Osteocyte (in vitro differentiated cells): Measurements from ENCODE around the gene ATP6V0D1. TPM values are rescaled to one million over a fixed set of nuclear protein-coding genes. Genes with fewer than 3 reads are reported as not detected.
A peak's percentile ranks its signal among the peaks of the same experiment; 100 is the strongest.

Experiments used
- DNase-seq: peaks from one replicate; pipeline ENCODE4 v3.0.0; 2021; ENCODE audit warnings: mixed read lengths; ENCODE audit not compliant: unreplicated experiment; ENCODE audit errors: extremely low spot score
- H3K27ac Mint-ChIP-seq: one replicate; pipeline ENCODE4 v1.8.0; 2021; ENCODE audit warnings: mild to moderate bottlenecking, mixed read lengths; ENCODE audit not compliant: unreplicated experiment
- H3K27me3 Mint-ChIP-seq: one replicate; pipeline ENCODE4 v1.8.0; 2021; ENCODE audit warnings: mixed read lengths; ENCODE audit not compliant: unreplicated experiment
- H3K36me3 Mint-ChIP-seq: one replicate; pipeline ENCODE4 v1.8.0; 2021; ENCODE audit warnings: mixed read lengths; ENCODE audit not compliant: unreplicated experiment
- H3K4me1 Mint-ChIP-seq: one replicate; pipeline ENCODE4 v1.8.0; 2021; ENCODE audit warnings: mixed read lengths; ENCODE audit not compliant: unreplicated experiment
- H3K4me3 Mint-ChIP-seq: one replicate; pipeline ENCODE4 v1.8.0; 2021; ENCODE audit warnings: mild to moderate bottlenecking, moderate library complexity, mixed read lengths; ENCODE audit not compliant: unreplicated experiment
- H3K9me3 Mint-ChIP-seq: one replicate; pipeline ENCODE4 v1.8.0; 2021; ENCODE audit warnings: mixed read lengths; ENCODE audit not compliant: unreplicated experiment
- total RNA-seq: library from RNA; stranded (reverse); gene quantifications from 2 replicates; pipeline ENCODE4 v1.2.1, GENCODE V29; 2021
- TF ChIP-seq, protein P1 (sequence below): fragments of 200-600 bp; sonication (generic); IDR thresholded peaks from 2 replicates; pipeline ENCODE4 v1.5.0; 2021; ENCODE audit warnings: antibody characterized with exemption, mild to moderate bottlenecking, moderate library complexity

ATP6V0D1 gene
- total RNA-seq, 1 donor from 2014 or later = 116 TPM

DNA sequence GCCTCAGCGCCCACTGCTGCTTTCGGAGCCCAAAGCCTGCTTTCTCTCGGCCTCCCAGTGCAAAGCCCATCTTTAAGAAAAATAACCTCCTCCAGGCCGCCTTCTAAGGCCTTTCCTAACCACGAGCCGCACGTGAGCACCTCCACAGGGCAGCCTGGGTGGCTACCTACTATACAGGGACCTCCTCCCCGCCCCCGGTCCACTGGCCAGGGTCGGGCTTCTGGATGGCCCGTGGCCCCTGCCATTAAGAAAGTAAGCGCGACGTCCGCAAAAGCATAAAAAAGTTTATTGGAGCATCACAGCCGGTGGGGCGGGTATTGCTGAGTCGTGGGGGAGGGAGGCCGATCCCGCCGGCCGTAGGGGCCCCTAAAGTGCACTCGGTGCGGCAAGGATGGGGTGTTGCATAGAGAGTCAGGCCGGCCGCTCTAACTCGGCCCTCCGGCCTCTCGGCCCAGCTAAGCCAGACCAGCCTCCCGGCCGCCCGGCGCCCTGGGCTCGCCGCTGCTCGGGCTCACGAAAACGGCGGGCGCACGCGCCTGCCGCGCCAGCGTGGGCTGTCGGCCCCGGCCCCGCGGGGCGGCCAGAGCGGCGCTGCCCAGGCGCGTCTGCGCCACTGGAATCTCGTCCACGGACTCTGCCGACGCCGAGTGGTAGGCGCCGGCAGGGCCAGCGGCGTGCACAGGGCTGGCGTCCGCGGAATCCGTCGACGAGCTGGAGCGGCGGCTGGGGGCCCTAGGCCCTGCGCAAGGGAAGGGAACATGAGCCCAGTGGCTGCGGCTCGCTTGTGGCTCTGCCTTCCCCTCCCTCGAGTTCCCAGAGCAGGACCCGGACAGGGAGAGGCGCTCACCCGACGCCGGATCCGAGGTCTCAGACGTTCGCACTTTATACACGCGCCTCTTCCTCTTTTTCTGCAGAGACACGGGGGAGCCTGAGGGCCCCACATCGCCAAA lies 86.5 kb downstream of the ATP6V0D1 start:
- Mint-ChIP-seq H3K9me3 (no peaks in the 10 kb centered on the region), H3K27me3 (no peaks in the 10 kb centered on the region), H3K36me3 (no peaks in the 10 kb centered on the region), H3K4me1 (peaks cover 30% of the 10 kb centered on the region), H3K27ac (peak overlapping the region; percentile 62), H3K4me3 (no peak overlapping the region)
- DNase-seq = no peak
- TF ChIP-seq, protein P1, sequence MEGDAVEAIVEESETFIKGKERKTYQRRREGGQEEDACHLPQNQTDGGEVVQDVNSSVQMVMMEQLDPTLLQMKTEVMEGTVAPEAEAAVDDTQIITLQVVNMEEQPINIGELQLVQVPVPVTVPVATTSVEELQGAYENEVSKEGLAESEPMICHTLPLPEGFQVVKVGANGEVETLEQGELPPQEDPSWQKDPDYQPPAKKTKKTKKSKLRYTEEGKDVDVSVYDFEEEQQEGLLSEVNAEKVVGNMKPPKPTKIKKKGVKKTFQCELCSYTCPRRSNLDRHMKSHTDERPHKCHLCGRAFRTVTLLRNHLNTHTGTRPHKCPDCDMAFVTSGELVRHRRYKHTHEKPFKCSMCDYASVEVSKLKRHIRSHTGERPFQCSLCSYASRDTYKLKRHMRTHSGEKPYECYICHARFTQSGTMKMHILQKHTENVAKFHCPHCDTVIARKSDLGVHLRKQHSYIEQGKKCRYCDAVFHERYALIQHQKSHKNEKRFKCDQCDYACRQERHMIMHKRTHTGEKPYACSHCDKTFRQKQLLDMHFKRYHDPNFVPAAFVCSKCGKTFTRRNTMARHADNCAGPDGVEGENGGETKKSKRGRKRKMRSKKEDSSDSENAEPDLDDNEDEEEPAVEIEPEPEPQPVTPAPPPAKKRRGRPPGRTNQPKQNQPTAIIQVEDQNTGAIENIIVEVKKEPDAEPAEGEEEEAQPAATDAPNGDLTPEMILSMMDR = no peak

DNA sequence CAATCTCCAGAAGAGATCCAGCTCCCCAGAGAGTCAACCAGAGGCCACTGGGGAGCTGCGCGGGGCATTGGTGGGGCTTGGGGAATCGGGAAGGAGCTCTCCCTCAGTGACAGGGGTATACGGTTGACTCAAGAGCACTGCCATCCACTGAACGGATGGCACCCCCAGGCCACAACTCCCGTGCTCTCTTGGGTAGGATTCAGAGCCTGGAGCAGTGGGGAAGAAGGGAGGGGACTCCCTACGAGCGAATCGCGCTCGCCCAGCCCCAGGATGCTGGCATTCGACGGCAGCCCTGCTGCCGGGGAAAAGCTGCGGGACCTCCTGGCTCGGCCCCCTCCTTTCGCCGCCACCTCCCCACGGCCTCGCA lies 87.2 kb downstream of the ATP6V0D1 start:
- Mint-ChIP-seq H3K9me3 (no peaks in the 10 kb centered on the region), H3K27me3 (no peaks in the 10 kb centered on the region), H3K4me3 (peak overlapping the region; percentile 48), H3K27ac (peak overlapping the region; percentile 62), H3K36me3 (no peaks in the 10 kb centered on the region), H3K4me1 (peaks cover 30% of the 10 kb centered on the region)
- TF ChIP-seq, protein P1 = no peak
- DNase-seq = no peak

DNA sequence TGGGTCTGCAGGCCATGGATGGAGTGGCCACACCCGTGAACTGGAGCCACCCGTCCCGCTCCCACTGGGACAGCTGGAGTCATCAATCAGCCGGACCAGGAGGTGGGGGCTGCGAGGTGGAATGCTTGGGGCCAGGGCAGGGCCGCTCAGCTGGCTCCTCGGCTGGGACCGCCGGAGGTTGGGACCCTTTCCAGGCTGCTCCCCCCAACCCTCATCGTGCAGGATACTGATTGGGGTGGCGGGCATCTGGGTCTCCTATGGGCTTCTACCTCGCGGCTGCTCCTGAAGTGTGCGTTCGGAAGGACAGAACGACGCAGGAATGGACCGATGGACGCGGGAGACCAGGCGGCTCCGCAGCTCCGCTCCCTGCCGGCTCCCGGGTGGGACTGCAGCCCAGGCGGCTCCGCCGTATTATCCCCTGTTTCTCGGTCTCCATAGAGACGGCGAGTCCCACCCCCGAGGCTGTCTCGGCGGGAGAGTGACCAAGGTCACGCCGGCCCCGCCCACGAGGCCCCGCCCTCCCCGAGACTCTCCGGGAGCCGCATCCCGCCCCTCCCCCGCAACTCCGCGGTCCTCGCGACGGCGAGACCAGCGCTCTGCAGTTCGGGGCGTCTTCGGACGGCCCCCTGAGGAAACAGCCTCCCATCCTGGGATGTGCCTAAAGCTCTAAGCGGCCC lies 87.7 kb downstream of the ATP6V0D1 start, which contains the start of gene TPPP3:
Gene TPPP3 (minus strand): TSS at position 388 of the 677 bp plus-strand sequence. CDS start 2,387 bp downstream, outside the sequence.
- H3K27me3 Mint-ChIP-seq = peaks cover 2% of the 10 kb centered on the region
- H3K36me3 Mint-ChIP-seq = no peaks in the 10 kb centered on the region
- H3K9me3 Mint-ChIP-seq = no peaks in the 10 kb centered on the region
- TF ChIP-seq, protein P1 = peak; percentile 72
- peak within 1 kb of the TSS; percentile 62 for H3K27ac Mint-ChIP-seq
- peaks cover 30% of the 10 kb centered on the region for H3K4me1 Mint-ChIP-seq
- DNase-seq = peak; percentile 96
- peak within 1 kb of the TSS; percentile 50 for H3K4me3 Mint-ChIP-seq

DNA sequence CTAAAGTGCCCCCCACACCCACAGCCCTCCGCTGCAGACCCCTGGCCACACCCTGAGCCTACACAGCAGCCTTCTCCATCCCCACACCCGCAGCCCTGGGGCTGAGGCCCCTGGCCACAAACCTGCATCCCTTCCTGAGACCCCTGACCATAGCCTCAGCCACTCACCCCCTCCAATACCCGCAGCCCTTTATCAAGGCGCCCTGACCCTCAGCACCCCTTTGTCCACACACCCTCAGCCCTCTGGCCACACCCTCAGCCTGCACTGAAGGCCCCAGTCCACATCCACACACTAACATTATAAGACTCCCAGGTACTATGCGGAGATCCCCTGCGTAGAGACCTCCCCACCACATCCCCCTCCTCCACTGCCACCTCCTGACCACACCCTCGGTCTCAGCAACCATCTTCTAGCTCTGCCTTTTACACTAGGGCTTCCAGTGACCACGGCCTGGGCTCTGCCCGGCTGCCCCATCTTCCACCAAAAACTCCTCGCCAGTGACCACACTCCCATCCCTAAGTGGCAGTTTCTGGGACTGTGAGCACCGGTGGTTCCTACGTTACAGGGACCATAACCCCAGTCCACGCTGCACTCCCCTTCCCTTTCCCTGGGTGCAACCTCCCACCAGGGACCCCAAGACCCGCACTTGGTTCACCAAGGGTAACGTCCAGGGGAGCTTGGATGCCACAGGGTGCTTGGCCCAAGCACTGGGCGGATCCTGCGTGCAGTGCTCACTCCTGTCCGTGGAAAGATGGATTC lies 88.5 kb downstream of the ATP6V0D1 start:
- TF ChIP-seq, protein P1 = no peak
- Mint-ChIP-seq H3K27ac (no peak overlapping the region), H3K4me3 (no peak overlapping the region), H3K9me3 (no peaks in the 10 kb centered on the region), H3K27me3 (peaks cover 5% of the 10 kb centered on the region), H3K36me3 (no peaks in the 10 kb centered on the region), H3K4me1 (peaks cover 30% of the 10 kb centered on the region)
- no peak for DNase-seq
